K562 (cell line): ENCODE data around the gene JUNB. TPM values are rescaled to one million over a fixed set of nuclear protein-coding genes. Genes with fewer than 3 reads are reported as not detected.

Experiments
- COPS2 ChIP-seq: fragments of 450-650 bp; conservative IDR thresholded peaks from 2 replicates; pipeline ENCODE4 v1.6.1; 2016; ENCODE audit warnings: mild to moderate bottlenecking, moderate library complexity
- CREBBP ChIP-seq: IDR thresholded peaks from one replicate; pipeline ENCODE4 v1.6.1; 2012; ENCODE audit warnings: low read depth, mild to moderate bottlenecking, control low read depth, inconsistent platforms, low read length
- DNMT1 ChIP-seq: fragments of 450-650 bp; IDR thresholded peaks from 2 replicates; pipeline ENCODE4 v1.6.1; 2016; ENCODE audit warnings: antibody characterized with exemption, mild to moderate bottlenecking
- ESRRB ChIP-seq: fragments of 250-450 bp; sonication (Bioruptor Pico); IDR thresholded peaks from 2 replicates; pipeline ENCODE4 v1.5.0; 2020; ENCODE audit warnings: mild to moderate bottlenecking, moderate library complexity, borderline replicate concordance
- MGA ChIP-seq: fragments of 450-650 bp; IDR thresholded peaks from 2 replicates; pipeline ENCODE4 v1.6.1; 2016; ENCODE audit warnings: mild to moderate bottlenecking, moderate library complexity
- RBBP5 ChIP-seq: fragments of 200-600 bp; sonication (generic); IDR thresholded peaks from 2 replicates; pipeline ENCODE4 v1.6.1; 2012; ENCODE audit warnings: borderline replicate concordance, mild to moderate bottlenecking, low read length, control low read depth, inconsistent platforms; ENCODE audit not compliant: insufficient read depth, poor library complexity, severe bottlenecking
- RFX1 ChIP-seq: fragments of 450-650 bp; IDR thresholded peaks from 2 replicates; pipeline ENCODE4 v1.6.1; 2016; ENCODE audit warnings: mild to moderate bottlenecking, moderate library complexity
- SMAD1 ChIP-seq: fragments of 150-350 bp; IDR thresholded peaks from 2 replicates; pipeline ENCODE4 v1.6.1; 2014; ENCODE audit warnings: low read length, low read depth; ENCODE audit not compliant: partially characterized antibody
- SPI1 ChIP-seq: IDR thresholded peaks from 2 replicates; pipeline ENCODE4 v1.6.1; 2011; ENCODE audit warnings: low read depth, low read length, control low read depth, borderline replicate concordance
- polyA plus RNA-seq, 8 experiments: library from polyadenylated mRNA; depleted of rRNA in 4 of 8; stranded (reverse) in 5 of 8; unstranded in 3 of 8; fragments of >200 nt; fragmentation: Nextera tagmentation in 2 of 8; fragmentation: Illumina TruSeq in 1 of 8; extraction: Ambion mirVana in 2 of 8; extraction: Trizol in 1 of 8; gene quantifications; 2 replicates each; pipeline versions ENCODE4 v1.2.1 to v1.2.3, GENCODE V29; 2011 to 2014; ENCODE audit warnings: inconsistent platforms in 1 of 8, missing spikeins in 1 of 8
- total RNA-seq, 7 experiments: library from RNA; depleted of rRNA in 6 of 7; stranded (reverse); fragments of >200 nt in 6 of 7; fragmentation: Illumina TruSeq in 2 of 7; extraction: Trizol in 2 of 7; gene quantifications; 2 replicates each; pipeline versions ENCODE4 v1.2.1 to v1.2.3, GENCODE V29; 2011 to 2021; ENCODE audit warnings: low replicate concordance in 1 of 7
- TF ChIP-seq, protein P1 (sequence below): sonication (generic); formaldehyde crosslinking; IDR thresholded peaks from 2 replicates; pipeline ENCODE4 v1.8.0; 2023; ENCODE audit warnings: missing genetic modification reagents, mild to moderate bottlenecking, borderline replicate concordance

The JUNB gene
- total and polyA plus RNA-seq, 9 of the 15 experiments (the other 6 are each of a cell fraction or from before 2014, with no cell fraction given) = 0.23 to 88.1 (median 13.1) TPM

DNA sequence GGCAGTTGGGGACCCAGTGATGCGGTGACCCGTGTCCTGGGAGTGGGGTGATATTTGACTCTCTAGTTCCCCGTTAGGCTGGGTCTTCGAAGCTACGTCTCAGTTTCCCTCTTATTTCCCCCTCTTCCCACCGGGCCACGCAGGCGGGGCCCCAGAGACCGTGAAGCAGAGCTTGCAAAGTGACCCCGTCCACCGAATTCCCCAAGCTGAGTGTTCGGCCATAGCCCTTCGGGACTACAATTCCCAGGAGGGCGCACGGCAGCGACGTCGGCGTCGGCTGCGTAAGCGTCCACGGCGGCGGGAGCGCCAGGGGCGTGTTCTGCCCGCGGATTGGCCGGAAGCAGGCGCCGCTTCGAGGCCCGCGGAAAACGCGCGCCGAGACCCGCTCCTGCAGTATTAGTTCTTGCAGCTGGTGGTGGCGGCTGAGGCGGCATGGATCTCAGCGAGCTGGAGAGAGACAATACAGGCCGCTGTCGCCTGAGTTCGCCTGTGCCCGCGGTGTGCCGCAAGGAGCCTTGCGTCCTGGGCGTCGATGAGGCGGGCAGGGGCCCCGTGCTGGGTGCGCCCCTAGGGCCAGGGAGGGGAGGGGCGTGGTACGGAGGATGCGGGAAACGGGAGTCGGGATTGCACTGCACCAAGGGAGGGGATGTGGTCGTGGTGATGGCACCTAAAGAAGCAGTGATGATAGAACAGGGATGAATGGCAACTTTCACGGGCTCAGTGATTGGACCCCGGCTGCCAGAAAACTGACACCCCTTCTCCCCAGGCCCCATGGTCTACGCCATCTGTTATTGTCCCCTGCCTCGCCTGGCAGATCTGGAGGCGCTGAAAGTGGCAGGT is 15.2 kb downstream of the JUNB start, which contains the start of gene RNASEH2A (continued):
- TF ChIP-seq SPI1 (no peak), ESRRB (no peak), MGA (peak; percentile 98), DNMT1 (no peak), RBBP5 (peak; percentile 30), SMAD1 (peak; percentile 48), RFX1 (no peak), CREBBP (no peak), COPS2 (no peak)
- TF ChIP-seq, protein P1, sequence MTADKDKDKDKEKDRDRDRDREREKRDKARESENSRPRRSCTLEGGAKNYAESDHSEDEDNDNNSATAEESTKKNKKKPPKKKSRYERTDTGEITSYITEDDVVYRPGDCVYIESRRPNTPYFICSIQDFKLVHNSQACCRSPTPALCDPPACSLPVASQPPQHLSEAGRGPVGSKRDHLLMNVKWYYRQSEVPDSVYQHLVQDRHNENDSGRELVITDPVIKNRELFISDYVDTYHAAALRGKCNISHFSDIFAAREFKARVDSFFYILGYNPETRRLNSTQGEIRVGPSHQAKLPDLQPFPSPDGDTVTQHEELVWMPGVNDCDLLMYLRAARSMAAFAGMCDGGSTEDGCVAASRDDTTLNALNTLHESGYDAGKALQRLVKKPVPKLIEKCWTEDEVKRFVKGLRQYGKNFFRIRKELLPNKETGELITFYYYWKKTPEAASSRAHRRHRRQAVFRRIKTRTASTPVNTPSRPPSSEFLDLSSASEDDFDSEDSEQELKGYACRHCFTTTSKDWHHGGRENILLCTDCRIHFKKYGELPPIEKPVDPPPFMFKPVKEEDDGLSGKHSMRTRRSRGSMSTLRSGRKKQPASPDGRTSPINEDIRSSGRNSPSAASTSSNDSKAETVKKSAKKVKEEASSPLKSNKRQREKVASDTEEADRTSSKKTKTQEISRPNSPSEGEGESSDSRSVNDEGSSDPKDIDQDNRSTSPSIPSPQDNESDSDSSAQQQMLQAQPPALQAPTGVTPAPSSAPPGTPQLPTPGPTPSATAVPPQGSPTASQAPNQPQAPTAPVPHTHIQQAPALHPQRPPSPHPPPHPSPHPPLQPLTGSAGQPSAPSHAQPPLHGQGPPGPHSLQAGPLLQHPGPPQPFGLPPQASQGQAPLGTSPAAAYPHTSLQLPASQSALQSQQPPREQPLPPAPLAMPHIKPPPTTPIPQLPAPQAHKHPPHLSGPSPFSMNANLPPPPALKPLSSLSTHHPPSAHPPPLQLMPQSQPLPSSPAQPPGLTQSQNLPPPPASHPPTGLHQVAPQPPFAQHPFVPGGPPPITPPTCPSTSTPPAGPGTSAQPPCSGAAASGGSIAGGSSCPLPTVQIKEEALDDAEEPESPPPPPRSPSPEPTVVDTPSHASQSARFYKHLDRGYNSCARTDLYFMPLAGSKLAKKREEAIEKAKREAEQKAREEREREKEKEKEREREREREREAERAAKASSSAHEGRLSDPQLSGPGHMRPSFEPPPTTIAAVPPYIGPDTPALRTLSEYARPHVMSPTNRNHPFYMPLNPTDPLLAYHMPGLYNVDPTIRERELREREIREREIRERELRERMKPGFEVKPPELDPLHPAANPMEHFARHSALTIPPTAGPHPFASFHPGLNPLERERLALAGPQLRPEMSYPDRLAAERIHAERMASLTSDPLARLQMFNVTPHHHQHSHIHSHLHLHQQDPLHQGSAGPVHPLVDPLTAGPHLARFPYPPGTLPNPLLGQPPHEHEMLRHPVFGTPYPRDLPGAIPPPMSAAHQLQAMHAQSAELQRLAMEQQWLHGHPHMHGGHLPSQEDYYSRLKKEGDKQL (CRISPR knock-in tag) = no peak
